Measurements from ENCODE around the gene TECTA. TPM values are rescaled to one million over a fixed set of nuclear protein-coding genes. Genes with fewer than 3 reads are reported as not detected.

Gene TECTA
- total RNA-seq, 4 donors from 2014 or later = 0.87 to 3.1 (median 2.0) TPM

- H3K4me1 ChIP-seq = no peaks in the 10 kb centered on the region
- no peaks in the 10 kb centered on the region for H3K27me3 ChIP-seq
- 96 to 97% methylated on average over 4 of the region's 4 CpGs for WGBS, 2 donors
- H3K9me3 ChIP-seq = no peaks in the 10 kb centered on the region
- peaks cover 0 to 12% (median 0%) of the 10 kb centered on the region in 3 donors for H3K36me3 ChIP-seq
- H3K4me3 ChIP-seq = no peak overlapping the region
- DNase-seq (ENCODE audit: low spot score in 2 of 2) = no peak
- no peak overlapping the region for H3K27ac ChIP-seq
- TF ChIP-seq EP300 (IDR thresholded peaks at IDR 0.05) = no peak
- TF ChIP-seq CTCF (IDR thresholded peaks at IDR 0.05) = no peak
- no peak for TF ChIP-seq POLR2A (IDR thresholded peaks at IDR 0.05)
Measured at GRCh38 chr11:121151207-121151688, 50.2 kb downstream of the TECTA start.

- H3K27ac ChIP-seq = no peak overlapping the region
- H3K4me3 ChIP-seq = no peak overlapping the region
- H3K4me1 ChIP-seq = no peaks in the 10 kb centered on the region
- WGBS, 2 donors = 92 to 95% methylated on average over 19 of the region's 19 CpGs
- no peak for DNase-seq (ENCODE audit: low spot score in 2 of 2)
- H3K9me3 ChIP-seq = no peaks in the 10 kb centered on the region
- TF ChIP-seq POLR2A (IDR thresholded peaks at IDR 0.05) (no peak), CTCF (IDR thresholded peaks at IDR 0.05) (no peak), EP300 (IDR thresholded peaks at IDR 0.05) (no peak)
- H3K27me3 ChIP-seq = no peaks in the 10 kb centered on the region
- peaks cover 0 to 6% (median 0%) of the 10 kb centered on the region in 3 donors for H3K36me3 ChIP-seq
Measured at GRCh38 chr11:121152764-121153163, 51.7 kb downstream of the TECTA start.

- H3K9me3 ChIP-seq = no peaks in the 10 kb centered on the region
- H3K27me3 ChIP-seq = no peaks in the 10 kb centered on the region
- H3K4me1 ChIP-seq = no peaks in the 10 kb centered on the region
- 75 to 83% methylated on average over 8 of the region's 8 CpGs for WGBS, 2 donors
- no peak overlapping the region for H3K27ac ChIP-seq
- peaks cover 0 to 6% (median 0%) of the 10 kb centered on the region in 3 donors for H3K36me3 ChIP-seq
- TF ChIP-seq EP300 (IDR thresholded peaks at IDR 0.05) = no peak
- DNase-seq (ENCODE audit: low spot score in 2 of 2) = no peak
- no peak overlapping the region for H3K4me3 ChIP-seq
Measured at GRCh38 chr11:121153472-121153871, 52.4 kb downstream of the TECTA start.

- H3K9me3 ChIP-seq = no peaks in the 10 kb centered on the region
- H3K27me3 ChIP-seq = no peaks in the 10 kb centered on the region
- WGBS, 2 donors = 55 to 58% methylated on average over 13 of the region's 13 CpGs
- no peak for DNase-seq (ENCODE audit: low spot score in 2 of 2)
- TF ChIP-seq EP300 (IDR thresholded peaks at IDR 0.05) (no peak), POLR2A (IDR thresholded peaks at IDR 0.05) (no peak)
- no peaks in the 10 kb centered on the region for H3K4me1 ChIP-seq
- H3K36me3 ChIP-seq = peaks cover 0 to 6% (median 0%) of the 10 kb centered on the region in 3 donors
- H3K4me3 ChIP-seq = no peak overlapping the region
- no peak overlapping the region for H3K27ac ChIP-seq
Measured at GRCh38 chr11:121154486-121155314, 53.7 kb downstream of the TECTA start.

- no peak overlapping the region for H3K4me3 ChIP-seq
- H3K9me3 ChIP-seq = no peaks in the 10 kb centered on the region
- no peak for TF ChIP-seq EP300 (IDR thresholded peaks at IDR 0.05)
- TF ChIP-seq POLR2A (IDR thresholded peaks at IDR 0.05) = no peak
- no peak for TF ChIP-seq CTCF (IDR thresholded peaks at IDR 0.05)
- 89 to 92% methylated on average over 36 of the region's 36 CpGs for WGBS, 2 donors
- no peaks in the 10 kb centered on the region for H3K27me3 ChIP-seq
- no peak overlapping the region for H3K27ac ChIP-seq
- DNase-seq (ENCODE audit: low spot score in 2 of 2) = no peak
- no peaks in the 10 kb centered on the region for H3K4me1 ChIP-seq
- peaks cover 0 to 13% (median 0%) of the 10 kb centered on the region in 3 donors for H3K36me3 ChIP-seq
Measured at GRCh38 chr11:121157756-121158155, 56.7 kb downstream of the TECTA start.

GRCh38 chr11:121159741-121160140 lies 58.7 kb downstream of the TECTA start:
- WGBS, 2 donors = 66 to 72% methylated on average over 3 of the region's 3 CpGs
- H3K4me3 ChIP-seq = no peak overlapping the region
- peaks cover 0 to 10% (median 0%) of the 10 kb centered on the region in 3 donors for H3K36me3 ChIP-seq
- no peak for TF ChIP-seq CTCF (IDR thresholded peaks at IDR 0.05)
- no peak for TF ChIP-seq POLR2A (IDR thresholded peaks at IDR 0.05)
- no peak for TF ChIP-seq EP300 (IDR thresholded peaks at IDR 0.05)
- H3K4me1 ChIP-seq = no peaks in the 10 kb centered on the region
- DNase-seq (ENCODE audit: low spot score in 2 of 2) = no peak
- H3K9me3 ChIP-seq = no peaks in the 10 kb centered on the region
- H3K27me3 ChIP-seq = no peaks in the 10 kb centered on the region
- no peak overlapping the region for H3K27ac ChIP-seq

Data from tibial nerve (tissue), 4 donors.